Skeletal muscle satellite cell (primary cell): ENCODE data around the gene GRAMD1A.

Source experiments
- H3K27me3 ChIP-seq: 2 replicates; pipeline ENCODE4 v1.7.0; 2013; ENCODE audit warnings: low read length; ENCODE audit not compliant: control insufficient read depth, insufficient read depth
- H3K36me3 ChIP-seq: 2 replicates; pipeline ENCODE4 v1.7.0; 2013; ENCODE audit warnings: mild to moderate bottlenecking, control low read depth, low read length; ENCODE audit not compliant: insufficient read depth
- H3K4me1 ChIP-seq: 2 replicates; pipeline ENCODE4 v1.7.0; 2013; ENCODE audit warnings: low read length; ENCODE audit not compliant: control insufficient read depth, insufficient read depth
- H3K4me2 ChIP-seq: 2 replicates; pipeline ENCODE4 v1.7.0; 2013; ENCODE audit warnings: mild to moderate bottlenecking, low read length
- H3K4me3 ChIP-seq: 2 replicates; pipeline ENCODE4 v1.7.0; 2013; ENCODE audit warnings: low read length
- H3K9ac ChIP-seq: 2 replicates; pipeline ENCODE4 v1.7.0; 2013; ENCODE audit warnings: mild to moderate bottlenecking, low read depth, low read length, moderate library complexity
- H3K9me3 ChIP-seq: replicated peaks from 2 replicates; pipeline ENCODE4 v1.7.0; 2013; ENCODE audit warnings: mild to moderate bottlenecking, control low read depth, low read length

The GRAMD1A gene

GRCh38 chr19:35055715-35056179, 55.6 kb downstream of the GRAMD1A start:
- Histone ChIP-seq H3K4me3 (no peak overlapping the region), H3K4me2 (no peak overlapping the region), H3K4me1 (no peaks in the 10 kb centered on the region), H3K9ac (no peak overlapping the region), H3K27me3 (peaks cover 19% of the 10 kb centered on the region), H3K9me3 (no peaks in the 10 kb centered on the region), H3K36me3 (no peaks in the 10 kb centered on the region)

- no peaks in the 10 kb centered on the region for H3K9me3 ChIP-seq
- peaks cover 19% of the 10 kb centered on the region for H3K27me3 ChIP-seq
- H3K4me2 ChIP-seq = no peak overlapping the region
- H3K9ac ChIP-seq = no peak overlapping the region
- no peaks in the 10 kb centered on the region for H3K36me3 ChIP-seq
- H3K4me3 ChIP-seq = no peak overlapping the region
- H3K4me1 ChIP-seq = no peaks in the 10 kb centered on the region
Measured at GRCh38 chr19:35056513-35057063, 56.5 kb downstream of the GRAMD1A start.

GRCh38 chr19:35058370-35058769, 58.2 kb downstream of the GRAMD1A start:
- Histone ChIP-seq H3K27me3 (peaks cover 19% of the 10 kb centered on the region), H3K4me3 (no peak overlapping the region), H3K36me3 (no peaks in the 10 kb centered on the region), H3K9me3 (no peaks in the 10 kb centered on the region), H3K4me1 (no peaks in the 10 kb centered on the region), H3K4me2 (no peak overlapping the region), H3K9ac (no peak overlapping the region)

GRCh38 chr19:35059006-35059798, 59.1 kb downstream of the GRAMD1A start:
- Histone ChIP-seq H3K4me2 (no peak overlapping the region), H3K4me3 (no peak overlapping the region), H3K9me3 (no peaks in the 10 kb centered on the region), H3K27me3 (peaks cover 19% of the 10 kb centered on the region), H3K36me3 (no peaks in the 10 kb centered on the region), H3K9ac (no peak overlapping the region), H3K4me1 (no peaks in the 10 kb centered on the region)

GRCh38 chr19:35059799-35060091, 59.6 kb downstream of the GRAMD1A start:
- no peak overlapping the region for H3K4me2 ChIP-seq
- no peak overlapping the region for H3K9ac ChIP-seq
- H3K4me3 ChIP-seq = no peak overlapping the region
- peaks cover 19% of the 10 kb centered on the region for H3K27me3 ChIP-seq
- H3K9me3 ChIP-seq = no peaks in the 10 kb centered on the region
- no peaks in the 10 kb centered on the region for H3K36me3 ChIP-seq
- H3K4me1 ChIP-seq = no peaks in the 10 kb centered on the region

- no peaks in the 10 kb centered on the region for H3K36me3 ChIP-seq
- no peaks in the 10 kb centered on the region for H3K4me1 ChIP-seq
- no peak overlapping the region for H3K4me3 ChIP-seq
- no peak overlapping the region for H3K4me2 ChIP-seq
- no peaks in the 10 kb centered on the region for H3K9me3 ChIP-seq
- no peak overlapping the region for H3K9ac ChIP-seq
- H3K27me3 ChIP-seq = peaks cover 19% of the 10 kb centered on the region
Measured at GRCh38 chr19:35060160-35060855, 60.2 kb downstream of the GRAMD1A start.

- no peaks in the 10 kb centered on the region for H3K9me3 ChIP-seq
- no peak overlapping the region for H3K4me2 ChIP-seq
- no peaks in the 10 kb centered on the region for H3K36me3 ChIP-seq
- no peak overlapping the region for H3K4me3 ChIP-seq
- H3K27me3 ChIP-seq = peaks cover 7% of the 10 kb centered on the region
- no peak overlapping the region for H3K9ac ChIP-seq
- no peaks in the 10 kb centered on the region for H3K4me1 ChIP-seq
Measured at GRCh38 chr19:35061583-35062373, 61.7 kb downstream of the GRAMD1A start.

GRCh38 chr19:35062942-35063341, 62.8 kb downstream of the GRAMD1A start:
- Histone ChIP-seq H3K36me3 (no peaks in the 10 kb centered on the region), H3K4me3 (no peak overlapping the region), H3K4me1 (no peaks in the 10 kb centered on the region), H3K9me3 (no peaks in the 10 kb centered on the region), H3K9ac (no peak overlapping the region), H3K4me2 (no peak overlapping the region), H3K27me3 (peaks cover 4% of the 10 kb centered on the region)

- H3K4me1 ChIP-seq = no peaks in the 10 kb centered on the region
- peaks cover 4% of the 10 kb centered on the region for H3K27me3 ChIP-seq
- no peak overlapping the region for H3K9ac ChIP-seq
- H3K4me3 ChIP-seq = no peak overlapping the region
- H3K4me2 ChIP-seq = no peak overlapping the region
- H3K36me3 ChIP-seq = no peaks in the 10 kb centered on the region
- H3K9me3 ChIP-seq = no peaks in the 10 kb centered on the region
Measured at GRCh38 chr19:35063940-35064818, 64.1 kb downstream of the GRAMD1A start.

GRCh38 chr19:35065574-35065973, 65.5 kb downstream of the GRAMD1A start:
- Histone ChIP-seq H3K9me3 (no peaks in the 10 kb centered on the region), H3K4me2 (no peak overlapping the region), H3K4me1 (no peaks in the 10 kb centered on the region), H3K36me3 (no peaks in the 10 kb centered on the region), H3K9ac (no peak overlapping the region), H3K4me3 (no peak overlapping the region), H3K27me3 (peaks cover 4% of the 10 kb centered on the region)
